ENCODE results near the gene PNMA6E. TPM values are rescaled to one million over a fixed set of nuclear protein-coding genes. Genes with fewer than 3 reads are reported as not detected.
"Not testable (repeated sequence)": the region's sequence is repeated elsewhere in the genome, so short reads cannot be mapped to it uniquely, and the experiment has no call there.

PNMA6E gene
- total and polyA plus RNA-seq, 3 donors from 2014 or later, result 9.7 to 24.2 (median 13.3) TPM

DNA sequence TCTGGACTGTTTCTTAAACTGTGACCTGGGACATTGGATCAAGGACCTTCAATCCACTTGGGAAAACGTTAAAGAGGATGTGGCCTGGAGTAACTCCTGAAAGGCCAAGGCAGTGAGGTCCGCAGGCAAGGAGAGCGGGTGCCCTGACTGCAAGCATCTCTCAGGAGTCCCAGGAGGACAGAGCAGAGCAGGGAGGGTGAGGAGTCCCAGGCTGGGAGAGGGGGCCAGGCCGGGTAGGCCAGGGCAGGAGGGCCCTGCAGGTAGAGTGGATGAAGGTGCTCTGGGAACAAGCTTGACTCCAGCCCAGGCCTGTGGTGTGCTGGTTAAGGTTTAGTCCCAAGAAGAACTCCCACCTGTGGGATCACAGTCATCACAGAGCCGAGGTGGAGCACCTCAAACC, 13.8 kb downstream of the PNMA6E start:
- H3K4me3 ChIP-seq, result no peak overlapping the region
- TF ChIP-seq POLR2A (IDR thresholded peaks at IDR 0.05), result no peak
- TF ChIP-seq, protein P1, sequence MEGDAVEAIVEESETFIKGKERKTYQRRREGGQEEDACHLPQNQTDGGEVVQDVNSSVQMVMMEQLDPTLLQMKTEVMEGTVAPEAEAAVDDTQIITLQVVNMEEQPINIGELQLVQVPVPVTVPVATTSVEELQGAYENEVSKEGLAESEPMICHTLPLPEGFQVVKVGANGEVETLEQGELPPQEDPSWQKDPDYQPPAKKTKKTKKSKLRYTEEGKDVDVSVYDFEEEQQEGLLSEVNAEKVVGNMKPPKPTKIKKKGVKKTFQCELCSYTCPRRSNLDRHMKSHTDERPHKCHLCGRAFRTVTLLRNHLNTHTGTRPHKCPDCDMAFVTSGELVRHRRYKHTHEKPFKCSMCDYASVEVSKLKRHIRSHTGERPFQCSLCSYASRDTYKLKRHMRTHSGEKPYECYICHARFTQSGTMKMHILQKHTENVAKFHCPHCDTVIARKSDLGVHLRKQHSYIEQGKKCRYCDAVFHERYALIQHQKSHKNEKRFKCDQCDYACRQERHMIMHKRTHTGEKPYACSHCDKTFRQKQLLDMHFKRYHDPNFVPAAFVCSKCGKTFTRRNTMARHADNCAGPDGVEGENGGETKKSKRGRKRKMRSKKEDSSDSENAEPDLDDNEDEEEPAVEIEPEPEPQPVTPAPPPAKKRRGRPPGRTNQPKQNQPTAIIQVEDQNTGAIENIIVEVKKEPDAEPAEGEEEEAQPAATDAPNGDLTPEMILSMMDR (IDR thresholded peaks at IDR 0.05), result no peak
- no peak overlapping the region for H3K27ac ChIP-seq
- no peaks in the 10 kb centered on the region for H3K27me3 ChIP-seq
- no peaks in the 10 kb centered on the region for H3K9me3 ChIP-seq
- no peak for DNase-seq
- intact Hi-C loops (cut with DNase I; ENCODE audit: low total_unique reads), result no loop called here
- H3K36me3 ChIP-seq (ENCODE audit: low read depth, missing control alignments), result no peaks in the 10 kb centered on the region
- 20 to 66% methylated on average over 1 to 4 of the region's 5 CpGs for WGBS, 2 donors
- no peaks in the 10 kb centered on the region for H3K4me1 ChIP-seq

DNA sequence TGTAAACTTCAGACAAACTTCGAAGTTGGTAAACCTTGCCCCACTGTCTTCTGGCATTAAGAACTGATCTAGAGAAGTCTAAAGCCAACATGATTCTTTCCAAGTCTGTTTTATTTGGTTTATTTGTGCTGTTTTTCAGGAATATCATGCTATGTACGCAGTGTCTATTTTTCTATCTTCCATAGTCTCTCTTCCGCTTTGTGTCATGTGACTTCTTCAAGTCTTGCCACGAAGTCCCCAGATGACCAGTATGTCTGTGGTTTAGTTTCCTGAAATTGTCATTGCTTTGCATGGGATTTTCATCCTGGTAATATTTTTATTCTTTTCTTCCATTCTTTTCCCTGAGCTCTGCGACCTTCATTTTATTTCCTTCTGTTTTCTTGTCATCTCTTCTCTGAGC, 15.1 kb downstream of the PNMA6E start:
- Histone ChIP-seq H3K9me3 (no peaks in the 10 kb centered on the region), H3K4me3 (no peak overlapping the region), H3K36me3 (ENCODE audit: low read depth, missing control alignments) (no peaks in the 10 kb centered on the region), H3K27ac (no peak overlapping the region), H3K4me1 (peaks cover 3% of the 10 kb centered on the region), H3K27me3 (no peaks in the 10 kb centered on the region)
- no peak for DNase-seq
- 61 to 86% methylated on average over 5 of the region's 5 CpGs for WGBS, 2 donors
- TF ChIP-seq, protein P1 (IDR thresholded peaks at IDR 0.05), result no peak
- no peak for TF ChIP-seq POLR2A (IDR thresholded peaks at IDR 0.05)
- intact Hi-C loops (cut with DNase I; ENCODE audit: low total_unique reads), result no loop called here

DNA sequence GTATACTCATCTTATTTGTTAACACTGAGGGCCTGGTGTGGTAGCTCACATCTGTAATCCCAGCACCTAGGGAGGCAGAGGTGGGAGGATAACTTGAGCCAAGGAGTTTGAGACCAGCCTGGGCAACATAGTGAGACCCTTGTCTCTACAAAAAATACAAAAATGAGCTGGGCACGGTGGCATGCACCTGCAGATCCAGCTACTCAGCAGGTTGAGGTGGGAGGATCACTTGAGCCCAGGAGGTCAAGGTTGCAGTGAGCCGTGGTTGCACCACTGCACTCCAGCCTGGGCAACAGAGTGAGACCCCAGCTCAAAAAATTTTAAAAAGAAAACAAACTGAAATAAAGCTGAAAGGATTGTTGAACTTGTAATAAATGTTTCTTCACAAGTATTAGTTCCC, 16.2 kb downstream of the PNMA6E start:
- H3K4me3 ChIP-seq; H3K27me3 ChIP-seq; intact Hi-C loops (cut with DNase I; ENCODE audit: low total_unique reads); H3K36me3 ChIP-seq (ENCODE audit: low read depth, missing control alignments); H3K27ac ChIP-seq; H3K4me1 ChIP-seq; H3K9me3 ChIP-seq; DNase-seq: not testable (repeated sequence)
- WGBS, 2 donors, result 65 to 79% methylated on average over 2 of the region's 2 CpGs

DNA sequence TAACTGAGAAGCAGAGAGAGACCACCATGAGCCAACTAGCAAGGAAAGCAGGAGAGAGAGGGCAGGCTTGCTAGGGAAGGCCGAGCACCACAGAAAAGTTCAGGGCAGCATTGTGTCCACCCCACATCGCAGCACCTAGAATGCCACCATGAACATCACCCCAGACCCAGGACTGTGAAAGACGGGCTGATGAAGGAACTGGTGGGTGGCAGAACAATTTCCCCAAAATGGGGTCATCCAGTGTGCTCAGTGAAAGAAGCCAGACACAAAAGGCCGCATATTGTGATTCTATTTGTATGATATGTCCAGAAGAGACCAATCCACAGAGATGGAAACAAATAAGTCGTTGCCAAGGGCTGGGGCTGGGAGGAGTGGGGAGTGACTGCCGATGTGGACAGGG, 16.8 kb downstream of the PNMA6E start:
- Histone ChIP-seq H3K4me1 (peaks cover 7% of the 10 kb centered on the region), H3K27ac (no peak overlapping the region), H3K36me3 (ENCODE audit: low read depth, missing control alignments) (no peaks in the 10 kb centered on the region), H3K27me3 (no peaks in the 10 kb centered on the region), H3K9me3 (no peaks in the 10 kb centered on the region), H3K4me3 (no peak overlapping the region)
- WGBS, 2 donors, result 92 to 94% methylated on average over 6 of the region's 6 CpGs
- intact Hi-C loops (cut with DNase I; ENCODE audit: low total_unique reads), result no loop called here
- no peak for DNase-seq
- no peak for TF ChIP-seq POLR2A (IDR thresholded peaks at IDR 0.05)
- TF ChIP-seq, protein P1 (IDR thresholded peaks at IDR 0.05), result no peak

DNA sequence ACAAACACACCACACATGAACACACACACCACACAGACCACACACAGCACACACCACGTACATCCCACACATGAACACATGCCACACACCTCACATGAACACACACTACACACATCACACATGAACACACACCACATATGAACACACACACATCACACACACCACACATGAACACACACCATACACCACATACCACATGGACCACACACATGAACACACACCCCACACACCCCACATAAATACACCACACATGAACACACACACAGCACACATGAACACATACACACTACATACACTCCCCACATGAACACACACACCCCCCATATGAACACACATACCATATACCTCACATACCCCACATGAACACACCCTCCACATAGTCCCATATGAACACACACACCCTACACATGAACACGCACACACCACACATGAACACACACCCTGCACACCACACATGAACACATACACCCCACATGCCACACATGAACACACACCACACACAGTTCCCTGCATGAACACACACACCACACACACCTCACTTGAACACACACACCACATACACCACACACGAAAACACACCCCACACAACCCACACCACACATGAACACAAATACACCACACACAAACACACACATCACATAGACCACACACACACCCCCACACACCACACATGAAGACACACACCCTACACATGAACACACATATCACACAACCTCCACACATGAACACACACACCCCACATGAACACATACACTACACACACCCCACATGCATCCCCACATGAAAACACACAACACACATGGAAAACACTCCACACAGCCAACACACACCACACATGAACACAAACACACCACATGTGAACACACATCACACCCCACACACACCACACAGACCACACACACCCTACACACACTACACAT, 18.3 kb downstream of the PNMA6E start:
- H3K4me1 ChIP-seq, result peaks cover 7% of the 10 kb centered on the region
- intact Hi-C loops (cut with DNase I; ENCODE audit: low total_unique reads), result no loop called here
- 68% methylated on average over 3 of the region's 3 CpGs for WGBS, 2 donors
- no peaks in the 10 kb centered on the region for H3K9me3 ChIP-seq
- H3K4me3 ChIP-seq, result no peak overlapping the region
- peak overlapping the region in 1 of 2 donors; percentile 11 for H3K27ac ChIP-seq
- no peaks in the 10 kb centered on the region for H3K36me3 ChIP-seq (ENCODE audit: low read depth, missing control alignments)
- no peak for TF ChIP-seq POLR2A (IDR thresholded peaks at IDR 0.05)
- TF ChIP-seq, protein P1 (IDR thresholded peaks at IDR 0.05), result no peak
- H3K27me3 ChIP-seq, result no peaks in the 10 kb centered on the region
- no peak for DNase-seq
